ENCODE data around the gene CDC25C. TPM values are rescaled to one million over a fixed set of nuclear protein-coding genes. Genes with fewer than 3 reads are reported as not detected.

CDC25C gene
- total RNA-seq, 3 donors from 2014 or later = 0.64 TPM; not detected in 2

- Histone ChIP-seq H3K9me3 (no peaks in the 10 kb centered on the region), H3K27me3 (no peaks in the 10 kb centered on the region), H3K4me3 (peak within 1 kb of the TSS; percentile 86 to 94 (median 93)), H3K36me3 (no peaks in the 10 kb centered on the region), H3K27ac (peak within 1 kb of the TSS; percentile 98 to 99), H3K4me1 (peaks cover 0 to 6% of the 10 kb centered on the region in 2 donors)
- DNase-seq (ENCODE audit: low spot score in 2 of 2) = peak; percentile 72 to 79
- TF ChIP-seq POLR2A (IDR thresholded peaks at IDR 0.05) = no peak
- TF ChIP-seq CTCF (IDR thresholded peaks at IDR 0.05) = peak; percentile 94 to 100 (median 97)
- TF ChIP-seq POLR2AphosphoS5 (IDR thresholded peaks at IDR 0.05) = peak; percentile 44 to 63 (median 49)
- intact Hi-C loops (cut with DNase I; ENCODE audit: low total_unique reads) = no loop called here
These were observed 20.6 kb upstream of the CDC25C start, which contains the start of gene KDM3B for GRCh38 chr5:138352071-138352721. Gene KDM3B (plus strand): TSS chr5:138352685. CDS start chr5:138352796, 111 bp downstream.

GRCh38 chr5:138351517-138351916, 19.9 kb upstream of the CDC25C start:
- no peak for DNase-seq (ENCODE audit: low spot score in 2 of 2)
- H3K36me3 ChIP-seq = no peaks in the 10 kb centered on the region
- H3K4me3 ChIP-seq = no peak overlapping the region
- H3K9me3 ChIP-seq = no peaks in the 10 kb centered on the region
- TF ChIP-seq POLR2A (IDR thresholded peaks at IDR 0.05) (no peak), POLR2AphosphoS5 (IDR thresholded peaks at IDR 0.05) (no peak), CTCF (IDR thresholded peaks at IDR 0.05) (no peak)
- peaks cover 0 to 6% of the 10 kb centered on the region in 2 donors for H3K4me1 ChIP-seq
- H3K27ac ChIP-seq = no peak overlapping the region
- intact Hi-C loops (cut with DNase I; ENCODE audit: low total_unique reads) = no loop called here
- no peaks in the 10 kb centered on the region for H3K27me3 ChIP-seq

GRCh38 chr5:138351056-138351455, 19.5 kb upstream of the CDC25C start:
- H3K36me3 ChIP-seq = no peaks in the 10 kb centered on the region
- no peaks in the 10 kb centered on the region for H3K9me3 ChIP-seq
- H3K27me3 ChIP-seq = no peaks in the 10 kb centered on the region
- no peak overlapping the region for H3K4me3 ChIP-seq
- H3K27ac ChIP-seq = no peak overlapping the region
- intact Hi-C loops (cut with DNase I; ENCODE audit: low total_unique reads) = no loop called here
- peaks cover 0 to 3% of the 10 kb centered on the region in 2 donors for H3K4me1 ChIP-seq
- no peak for TF ChIP-seq CTCF (IDR thresholded peaks at IDR 0.05)
- TF ChIP-seq POLR2A (IDR thresholded peaks at IDR 0.05) = no peak
- TF ChIP-seq POLR2AphosphoS5 (IDR thresholded peaks at IDR 0.05) = no peak
- DNase-seq (ENCODE audit: low spot score in 2 of 2) = no peak

GRCh38 chr5:138350563-138350890, 18.9 kb upstream of the CDC25C start:
- H3K9me3 ChIP-seq = no peaks in the 10 kb centered on the region
- H3K27ac ChIP-seq = no peak overlapping the region
- DNase-seq (ENCODE audit: low spot score in 2 of 2) = no peak
- H3K36me3 ChIP-seq = peaks cover 3% of the 10 kb centered on the region
- intact Hi-C loops (cut with DNase I; ENCODE audit: low total_unique reads) = no loop called here
- H3K4me3 ChIP-seq = no peak overlapping the region
- no peaks in the 10 kb centered on the region for H3K27me3 ChIP-seq
- TF ChIP-seq CTCF (IDR thresholded peaks at IDR 0.05) (no peak), POLR2AphosphoS5 (IDR thresholded peaks at IDR 0.05) (no peak), POLR2A (IDR thresholded peaks at IDR 0.05) (no peak)
- H3K4me1 ChIP-seq = no peaks in the 10 kb centered on the region

GRCh38 chr5:138349852-138350562, 18.4 kb upstream of the CDC25C start:
- no peak overlapping the region for H3K4me3 ChIP-seq
- intact Hi-C loops (cut with DNase I; ENCODE audit: low total_unique reads) = loop anchor here (5.0 kb wide), 1 partner anchor 1327 kb away; no protein-coding TSS in a partner anchor
- peaks cover 8% of the 10 kb centered on the region for H3K36me3 ChIP-seq
- TF ChIP-seq CTCF (IDR thresholded peaks at IDR 0.05) = no peak
- no peak for TF ChIP-seq POLR2AphosphoS5 (IDR thresholded peaks at IDR 0.05)
- no peak for TF ChIP-seq POLR2A (IDR thresholded peaks at IDR 0.05)
- H3K4me1 ChIP-seq = no peaks in the 10 kb centered on the region
- H3K27me3 ChIP-seq = no peaks in the 10 kb centered on the region
- DNase-seq (ENCODE audit: low spot score in 2 of 2) = no peak
- H3K9me3 ChIP-seq = no peaks in the 10 kb centered on the region
- peak overlapping the region in 1 of 2 donors; percentile 10 for H3K27ac ChIP-seq
